IMR-90 (cell line): ENCODE data around the gene LARP1. TPM values are rescaled to one million over a fixed set of nuclear protein-coding genes. Genes with fewer than 3 reads are reported as not detected.

Experiments used
- ATAC-seq: fragments of 200-7000 bp; cut with Tn5 transposase; 2 replicates; pipeline ENCODE4 v1.9.1; 2020; ENCODE audit warnings: low read depth, mild to moderate bottlenecking, moderate library complexity
- BruUV-seq: library from RNA; stranded (reverse); fragments of 400-500 nt; replicated peaks from 2 replicates; lab custom pipeline; 2021; lab: Mats Ljungman, UMichigan
- CTCF ChIA-PET: fragments of 300-600 bp; formaldehyde crosslinking; extraction: SDS; loops from one replicate; lab custom pipeline; 2021; ENCODE audit warnings: antibody characterized with exemption; lab: Yijun Ruan, JAX
- POLR2A ChIA-PET: fragments of 300-600 bp; sonication (Branson Sonifier 250); formaldehyde crosslinking; loops from one replicate; lab custom pipeline; 2022; ENCODE audit warnings: antibody characterized with exemption; ENCODE audit not compliant: unreplicated experiment; lab: Charles Lee
- DNase-seq: peaks from one replicate; pipeline ENCODE4 v3.0.0; 2013
- H2AFZ ChIP-seq: replicated peaks from 2 replicates; pipeline ENCODE3; 2013; ENCODE audit warnings: low read length, mild to moderate bottlenecking; ENCODE audit not compliant: poor library complexity
- H2AK5ac ChIP-seq: 2 replicates; pipeline ENCODE4 v1.6.1; 2013; ENCODE audit warnings: low read depth, low read length, inconsistent platforms
- H2AK9ac ChIP-seq: replicated peaks from 2 replicates; pipeline ENCODE3; 2013; ENCODE audit warnings: mild to moderate bottlenecking, low read depth, low read length, moderate library complexity; ENCODE audit not compliant: poor library complexity
- H2BK120ac ChIP-seq: 2 replicates; pipeline ENCODE4 v1.6.1; 2013; ENCODE audit warnings: low read depth, low read length, inconsistent platforms
- H2BK15ac ChIP-seq: 3 replicates; pipeline ENCODE4 v1.6.1; 2013; ENCODE audit warnings: low read depth, low read length, inconsistent platforms
- H2BK20ac ChIP-seq: 2 replicates; pipeline ENCODE4 v1.6.1; 2013; ENCODE audit warnings: low read depth, mild to moderate bottlenecking, inconsistent platforms, low read length, moderate library complexity
- H2BK5ac ChIP-seq: 2 replicates; pipeline ENCODE4 v1.6.1; 2013; ENCODE audit warnings: mild to moderate bottlenecking, low read depth, low read length, inconsistent platforms; ENCODE audit not compliant: poor library complexity, severe bottlenecking
- H3K14ac ChIP-seq: replicated peaks from 2 replicates; pipeline ENCODE4 v1.6.1; 2013; ENCODE audit warnings: low read depth, low read length, inconsistent platforms
- H3K18ac ChIP-seq: 2 replicates; pipeline ENCODE4 v1.6.1; 2013; ENCODE audit warnings: low read depth, low read length, control low read depth
- H3K23ac ChIP-seq: 2 replicates; pipeline ENCODE4 v1.6.1; 2013; ENCODE audit warnings: low read depth, low read length, inconsistent platforms
- H3K27ac ChIP-seq: 2 replicates; pipeline ENCODE4 v1.5.1; 2013; ENCODE audit warnings: mild to moderate bottlenecking, control low read depth, low read length; ENCODE audit not compliant: insufficient read depth
- H3K27me3 ChIP-seq: 2 replicates; pipeline ENCODE4 v1.6.1; 2013; ENCODE audit warnings: low read length; ENCODE audit not compliant: control insufficient read depth, insufficient read depth
- H3K36me3 ChIP-seq: 2 replicates; pipeline ENCODE4 v1.6.1; 2013; ENCODE audit warnings: low read length, mixed read lengths; ENCODE audit not compliant: control insufficient read depth, insufficient read depth
- H3K4ac ChIP-seq: 2 replicates; pipeline ENCODE4 v1.6.1; 2013; ENCODE audit warnings: low read depth, low read length, inconsistent platforms
- H3K4me1 ChIP-seq: 2 replicates; pipeline ENCODE4 v1.6.1; 2013; ENCODE audit warnings: low read length, mixed read lengths; ENCODE audit not compliant: control insufficient read depth, insufficient read depth
- H3K4me2 ChIP-seq: 2 replicates; pipeline ENCODE4 v1.6.1; 2013; ENCODE audit warnings: low read depth, mild to moderate bottlenecking, control low read depth, low read length, moderate library complexity
- H3K4me3 ChIP-seq: 2 replicates; pipeline ENCODE4 v1.5.1; 2013; ENCODE audit warnings: low read depth, mild to moderate bottlenecking, control low read depth, low read length, moderate library complexity; ENCODE audit not compliant: insufficient read depth
- H3K56ac ChIP-seq: 2 replicates; pipeline ENCODE4 v1.6.1; 2013; ENCODE audit warnings: low read length, inconsistent platforms; ENCODE audit not compliant: insufficient read depth; ENCODE audit errors: extremely low read depth
- H3K79me1 ChIP-seq, 2 experiments: 2 replicates each; pipeline ENCODE4 v1.6.1; 2013; ENCODE audit warnings: low read length in 2 of 2, inconsistent platforms in 1 of 2, low read depth in 1 of 2
- H3K9ac ChIP-seq: 2 replicates; pipeline ENCODE4 v1.6.1; 2013; ENCODE audit warnings: low read depth, low read length, control low read depth
- H3K9me1 ChIP-seq: 2 replicates; pipeline ENCODE4 v1.6.1; 2013; ENCODE audit warnings: low read length, inconsistent platforms; ENCODE audit not compliant: insufficient read depth
- H3K9me3 ChIP-seq: 2 replicates; pipeline ENCODE4 v1.6.1; 2013; ENCODE audit warnings: low read length; ENCODE audit not compliant: control insufficient read depth, insufficient read depth
- H4K20me1 ChIP-seq: 2 replicates; pipeline ENCODE4 v1.6.1; 2013; ENCODE audit warnings: low read length, inconsistent platforms; ENCODE audit not compliant: insufficient read depth
- H4K5ac ChIP-seq: 2 replicates; pipeline ENCODE4 v1.6.1; 2013; ENCODE audit warnings: mild to moderate bottlenecking, low read depth, low read length, control low read depth
- H4K8ac ChIP-seq, 2 experiments: 2 replicates each; pipeline ENCODE4 v1.6.1; 2013; ENCODE audit warnings: low read depth in 2 of 2, low read length in 2 of 2, control low read depth in 1 of 2, inconsistent platforms in 1 of 2
- H4K91ac ChIP-seq: 2 replicates; pipeline ENCODE4 v1.6.1; 2013; ENCODE audit warnings: low read depth, low read length, inconsistent platforms; ENCODE audit not compliant: insufficient read depth
- BHLHE40 ChIP-seq: fragments of 150-350 bp; IDR thresholded peaks from 2 replicates; pipeline ENCODE4 v1.6.1; 2016; ENCODE audit warnings: mild to moderate bottlenecking, low read depth, low read length
- CEBPB ChIP-seq: IDR thresholded peaks from 2 replicates; pipeline ENCODE4 v1.6.1; 2012; ENCODE audit warnings: low read depth, low read length, improper control_type of control experiment
- CHD1 ChIP-seq: IDR thresholded peaks from 2 replicates; pipeline ENCODE4 v1.6.1; 2012; ENCODE audit warnings: low read depth, low read length, improper control_type of control experiment
- FOS ChIP-seq: fragments of 150-350 bp; IDR thresholded peaks from 2 replicates; pipeline ENCODE4 v1.6.1; 2016; ENCODE audit warnings: low read depth, low read length
- MXI1 ChIP-seq: IDR thresholded peaks from 2 replicates; pipeline ENCODE4 v1.6.1; 2012; ENCODE audit warnings: low read depth, mild to moderate bottlenecking, low read length, moderate library complexity, borderline replicate concordance
- NFE2L2 ChIP-seq: fragments of 150-350 bp; IDR thresholded peaks from 2 replicates; pipeline ENCODE4 v1.6.1; 2016; ENCODE audit warnings: low read depth, mild to moderate bottlenecking, low read length
- POLR2A ChIP-seq: IDR thresholded peaks from 2 replicates; pipeline ENCODE4 v1.6.1; 2012; ENCODE audit warnings: mild to moderate bottlenecking, low read depth, low read length
- RFX5 ChIP-seq: IDR thresholded peaks from 2 replicates; pipeline ENCODE4 v1.8.0; 2012; ENCODE audit warnings: low read depth, mild to moderate bottlenecking, low read length, moderate library complexity
- WGBS, 2 experiments: methylation state at CpG; one replicate each; pipeline versions ENCODE4 v1.1.5 to v1.1.7; 2013; ENCODE audit warnings: missing lambda C conversion rate in 2 of 2; ENCODE audit not compliant: insufficient read length in 1 of 2; ENCODE audit errors: extremely low coverage in 2 of 2; 5-methylcytosine and 5-hydroxymethylcytosine counted together
- dilution Hi-C: fragments of 300-500 bp; cut with HindIII; formaldehyde crosslinking; loops from one replicate; pipeline ENCODE4 v1.14.3; 2018; ENCODE audit warnings: low sequenced_read_pairs; ENCODE audit not compliant: unreplicated experiment
- in situ Hi-C: fragments of 300-500 bp; cut with MboI; formaldehyde crosslinking; loops from 3 replicates; pipeline ENCODE4 v1.14.3; 2019; ENCODE audit warnings: low sequenced_read_pairs, inconsistent platforms, mixed read lengths
- intact Hi-C: fragments of 100-400 bp; cut with micrococcal nuclease; formaldehyde crosslinking; loops from 2 replicates; pipeline ENCODE4 v1.10.0; 2022
- polyA plus RNA-seq, 3 experiments: library from polyadenylated mRNA; depleted of rRNA; stranded (reverse); fragments of >200 nt; gene quantifications; 2 replicates each; pipeline ENCODE4 v1.2.3, GENCODE V29; 2012; ENCODE audit warnings: low replicate concordance in 1 of 3
- total RNA-seq: library from RNA; depleted of rRNA; stranded (reverse); fragments of >200 nt; gene quantifications from 2 replicates; pipeline ENCODE4 v1.2.3, GENCODE V29; 2012

The LARP1 gene
- total and polyA plus RNA-seq, 2 of the 4 experiments (the other 2 are of a cell fraction) = 47.3 to 77.4 TPM

DNA sequence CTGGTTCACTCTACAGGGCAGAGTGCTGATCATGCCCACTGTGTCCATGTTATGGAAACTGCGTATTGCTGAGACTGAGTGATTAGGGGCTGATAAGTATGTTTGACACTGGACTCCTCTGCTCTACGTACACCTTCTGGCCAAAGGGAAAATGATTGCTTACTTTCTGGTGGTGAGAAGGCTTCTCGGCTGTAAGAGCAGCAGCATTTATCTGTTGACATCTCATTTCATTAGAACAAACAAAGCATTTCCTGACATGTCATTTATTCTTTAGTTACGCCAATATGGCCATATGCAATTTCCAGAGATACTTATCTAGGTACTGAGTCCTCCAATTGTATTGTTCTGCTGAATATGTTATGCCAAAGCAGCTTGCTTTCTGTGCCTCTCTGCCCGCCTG, 89.6 kb downstream of the LARP1 start:
- no TSS peak for BruUV-seq
- TF ChIP-seq BHLHE40 = no peak
- no peak for TF ChIP-seq CHD1
- TF ChIP-seq FOS = no peak
- no peak for TF ChIP-seq MXI1
- no peak for TF ChIP-seq RFX5
- no peak for TF ChIP-seq CEBPB
- no peak for TF ChIP-seq NFE2L2
- TF ChIP-seq POLR2A = no peak
- H3K23ac ChIP-seq = no peak overlapping the region
- H2BK15ac ChIP-seq = no peak overlapping the region
- H3K4me1 ChIP-seq = no peaks in the 10 kb centered on the region; the same call in 1 of the 2 replicates
- no peak overlapping the region for H2BK20ac ChIP-seq
- no peaks in the 10 kb centered on the region for H3K79me1 ChIP-seq
- intact Hi-C loops = no loop called here
- H3K27ac ChIP-seq = no peak overlapping the region
- CTCF ChIA-PET = interaction anchor here (1.7 kb wide), 1 partner anchor 8 kb away, joined by 4 read pairs; no protein-coding TSS in a partner anchor
- no CpG with 5 or more reads among the region's 5 CpGs for WGBS, 2 experiments
- H2AFZ ChIP-seq = no peak overlapping the region
- no peak overlapping the region for H4K91ac ChIP-seq
- no peak overlapping the region for H2BK120ac ChIP-seq
- no peak overlapping the region for H3K9ac ChIP-seq
- no peak overlapping the region for H3K4me2 ChIP-seq
- in situ Hi-C loops = no loop called here
- peaks cover 2% of the 10 kb centered on the region; the same call in 1 of the 2 replicates for H3K36me3 ChIP-seq
- POLR2A ChIA-PET = no interaction called here
- H3K4me3 ChIP-seq = no peak overlapping the region
- no peak overlapping the region for H3K18ac ChIP-seq
- H3K4ac ChIP-seq = no peak overlapping the region
- 0 out of 2 replicates have a peak, but pooled peaks cover 1% of the 10 kb centered on the region for H3K9me1 ChIP-seq
- H2AK5ac ChIP-seq = no peak overlapping the region
- no peaks in the 10 kb centered on the region for H3K9me3 ChIP-seq
- no peaks in the 10 kb centered on the region for H3K27me3 ChIP-seq
- no peak overlapping the region for H4K5ac ChIP-seq
- no peak for DNase-seq
- no peak overlapping the region for H4K8ac ChIP-seq
- H3K14ac ChIP-seq = no peak overlapping the region
- dilution Hi-C loops = no loop called here
- no peak overlapping the region for H2BK5ac ChIP-seq
- no peaks in the 10 kb centered on the region; the same call in 1 of the 2 replicates for H4K20me1 ChIP-seq
- no peak overlapping the region for H3K56ac ChIP-seq
- no peak for ATAC-seq
- no peak overlapping the region for H2AK9ac ChIP-seq
